ENCODE data around the gene CELSR1.
"Not testable (repeated sequence)": the region's sequence is repeated elsewhere in the genome, so short reads cannot be mapped to it uniquely, and the experiment has no call there.

The CELSR1 gene

GRCh38 chr22:46471901-46472721, 65.3 kb downstream of the CELSR1 start:
- peak in 17 of 42 donors; percentile 10 to 63 (median 30) for DNase-seq
- intact Hi-C loops (cut with DNase I), result no loop called here

GRCh38 chr22:46471330-46471729, 66.1 kb downstream of the CELSR1 start:
- intact Hi-C loops (cut with DNase I), result not testable (repeated sequence)

GRCh38 chr22:46469711-46470110, 67.7 kb downstream of the CELSR1 start:
- DNase-seq, result no peak
- intact Hi-C loops (cut with DNase I), result no loop called here

More at GRCh38 chr22:46471330-46471729, 66.1 kb downstream of the CELSR1 start:
- not testable (repeated sequence) for DNase-seq

DNA sequence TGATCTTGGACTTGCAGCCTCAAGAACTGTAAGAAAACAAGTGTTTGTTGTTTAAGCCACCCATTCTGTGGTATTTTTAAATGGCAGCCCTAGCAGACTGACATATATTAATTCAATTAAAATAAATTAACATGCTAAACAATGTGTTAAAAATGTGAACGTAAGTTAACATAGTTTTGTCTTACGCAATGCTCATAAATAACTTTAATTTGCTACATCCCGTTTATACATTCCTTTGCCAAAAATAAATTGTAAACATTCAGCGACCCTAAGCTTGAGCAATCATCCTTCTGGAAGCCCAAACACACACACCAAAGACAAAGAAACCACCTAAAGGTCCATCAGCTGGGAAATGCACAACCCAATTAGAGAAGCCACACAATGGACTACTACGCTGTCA, 70.4 kb downstream of the CELSR1 start:
- intact Hi-C loops (cut with DNase I), result no loop called here
- no peak for DNase-seq

DNA sequence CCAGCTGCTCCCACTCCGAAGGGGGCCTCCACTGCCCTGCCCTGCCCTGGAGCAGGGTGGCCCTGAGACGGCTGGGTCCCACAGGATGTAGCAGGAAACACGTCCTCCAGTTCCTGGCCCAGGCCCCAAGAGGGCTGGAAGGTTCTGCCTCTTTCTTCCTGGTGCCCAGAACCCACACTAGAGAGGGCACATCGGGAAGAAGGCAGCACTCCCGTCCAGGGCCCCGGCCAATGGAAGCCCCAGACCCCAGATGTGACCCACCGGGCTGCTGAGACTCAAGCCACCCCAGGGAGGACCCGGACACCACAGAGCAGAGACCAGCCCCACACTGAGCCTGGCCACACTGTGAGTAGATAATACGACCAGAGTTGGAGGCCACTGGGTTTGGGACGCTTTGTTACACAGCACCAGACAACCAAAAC, 71.2 kb downstream of the CELSR1 start:
- DNase-seq, result no peak
- intact Hi-C loops (cut with DNase I), result no loop called here

GRCh38 chr22:46465793-46466192, 71.6 kb downstream of the CELSR1 start:
- intact Hi-C loops (cut with DNase I), result no loop called here
- no peak for DNase-seq

GRCh38 chr22:46465345-46465720, 72.1 kb downstream of the CELSR1 start:
- no peak for DNase-seq
- intact Hi-C loops (cut with DNase I), result no loop called here

DNA sequence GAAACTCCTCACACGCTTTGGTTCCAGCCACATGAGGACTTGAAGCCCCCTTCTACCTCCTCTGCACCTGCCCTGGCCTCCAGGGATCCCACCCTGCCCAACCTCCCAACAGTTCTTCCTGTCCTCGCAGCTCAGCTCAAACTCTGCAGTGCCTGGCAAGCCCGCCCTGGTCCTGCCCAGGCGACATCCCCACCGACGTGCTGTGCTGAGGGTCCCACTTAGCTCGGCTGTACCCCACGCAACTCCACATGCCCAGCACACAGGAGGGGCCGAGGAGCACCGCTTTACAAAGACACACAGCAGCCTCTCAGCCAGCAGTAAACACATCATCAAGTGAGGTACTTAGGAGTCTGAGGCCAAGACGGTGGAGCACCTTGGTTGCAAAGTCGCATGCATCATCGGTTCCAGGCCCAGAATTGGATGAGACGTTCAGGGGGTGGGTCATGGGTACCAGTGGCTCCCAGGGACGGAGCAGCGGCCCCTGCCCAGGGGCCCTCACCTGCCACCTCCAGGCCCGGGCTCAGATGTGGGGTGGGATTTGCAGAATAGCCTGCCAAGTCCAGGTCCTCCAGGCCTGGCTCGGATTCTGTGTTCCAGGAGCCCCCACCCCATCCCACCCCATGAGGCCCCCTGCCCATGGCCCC, 72.6 kb downstream of the CELSR1 start:
- DNase-seq, result no peak

GRCh38 chr22:46464296-46464695, 73.1 kb downstream of the CELSR1 start:
- intact Hi-C loops (cut with DNase I), result no loop called here

More for the DNA sequence above, 72.6 kb downstream of the CELSR1 start:
- intact Hi-C loops (cut with DNase I), result no loop called here

GRCh38 chr22:46463435-46464227, 73.8 kb downstream of the CELSR1 start:
- DNase-seq, result no peak
- intact Hi-C loops (cut with DNase I), result no loop called here

More at GRCh38 chr22:46464296-46464695, 73.1 kb downstream of the CELSR1 start:
- no peak for DNase-seq

GRCh38 chr22:46462726-46463371, 74.6 kb downstream of the CELSR1 start:
- intact Hi-C loops (cut with DNase I), result no loop called here
- DNase-seq, result peak in 20 of 42 donors; percentile 13 to 78 (median 41)

DNA sequence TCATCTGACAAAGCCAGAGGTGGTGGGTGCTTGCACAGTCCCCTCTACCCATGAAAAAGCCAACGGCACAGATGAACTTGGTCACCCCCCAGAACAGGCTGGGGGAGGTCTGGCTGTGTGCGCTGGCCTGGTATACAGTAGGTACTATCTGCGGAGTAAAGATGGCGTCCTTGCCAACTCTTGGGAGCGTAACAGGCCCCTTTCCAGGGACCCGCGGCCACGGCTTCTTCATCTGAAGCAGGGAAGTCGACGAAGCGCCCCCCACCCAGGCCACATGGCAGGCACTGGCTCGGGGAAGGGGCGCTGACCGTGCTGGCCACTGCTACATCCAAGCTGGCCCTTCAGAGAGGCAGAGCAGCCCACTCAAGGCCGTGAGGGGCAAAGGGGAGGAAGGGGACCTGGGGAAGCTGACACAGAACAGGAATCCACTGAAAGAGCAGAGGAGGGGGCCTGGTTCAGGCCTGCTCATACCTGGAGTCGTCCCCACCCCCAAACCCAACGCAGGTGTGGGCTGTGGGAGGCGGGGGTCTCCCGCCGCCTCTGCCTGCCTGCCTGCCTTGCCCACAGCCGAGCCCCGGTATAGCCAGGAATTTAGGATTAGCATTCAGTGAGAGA, 75.7 kb downstream of the CELSR1 start:
- intact Hi-C loops (cut with DNase I), result no loop called here
- DNase-seq, result no peak

DNA sequence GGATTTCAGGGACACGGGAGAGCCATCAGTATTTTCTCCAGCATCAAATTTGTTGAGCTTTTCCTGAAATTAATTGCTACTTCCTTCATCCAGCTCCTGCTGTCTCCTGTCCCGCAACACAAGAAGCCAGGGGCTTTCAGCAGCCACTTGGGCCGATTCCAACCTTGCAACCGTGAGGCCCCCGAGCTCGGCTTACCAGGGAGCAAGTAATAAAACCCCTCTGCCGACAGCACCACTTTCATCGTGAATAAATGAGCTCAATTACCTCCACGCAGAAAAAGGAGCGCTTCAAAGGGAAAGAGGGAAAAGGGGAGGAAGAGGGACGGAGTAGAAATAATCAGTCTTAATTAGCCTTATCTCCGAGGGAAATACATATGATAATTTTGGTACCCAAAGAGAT, 76.6 kb downstream of the CELSR1 start:
- DNase-seq, result no peak
- intact Hi-C loops (cut with DNase I), result no loop called here

DNA sequence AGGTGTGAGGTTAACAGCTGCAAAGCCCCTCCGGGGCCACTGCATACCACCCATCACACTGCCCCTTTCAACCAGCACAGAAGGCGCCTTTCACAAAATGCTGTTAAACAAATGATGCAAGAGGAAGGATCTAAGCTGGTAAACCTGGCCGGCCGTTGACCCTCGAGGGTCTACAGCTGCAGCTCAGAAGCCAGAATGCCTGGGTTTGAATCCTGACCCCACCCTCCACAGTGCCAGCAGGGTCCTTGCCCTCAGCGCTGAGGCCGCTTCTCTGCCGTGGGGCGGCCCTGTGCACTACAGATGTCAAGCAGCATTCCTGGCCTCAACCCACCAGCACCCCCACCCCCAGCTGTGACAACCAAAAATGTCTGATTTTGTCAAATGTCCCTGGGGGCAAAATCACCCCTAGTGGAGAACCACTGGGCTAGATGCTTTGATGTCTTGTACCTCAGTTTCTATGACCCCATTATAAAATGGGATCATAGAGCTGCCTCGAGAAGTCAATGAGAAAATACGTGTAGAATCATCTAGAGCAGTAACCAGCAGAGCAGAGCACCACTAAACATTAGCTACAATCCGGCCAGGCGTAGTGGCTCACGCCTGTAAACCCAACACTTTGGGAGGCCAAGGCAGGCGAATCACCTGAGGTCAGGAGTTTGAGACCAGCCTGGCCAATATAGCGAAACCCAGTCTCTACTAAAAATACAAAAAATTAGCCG, 77.9 kb downstream of the CELSR1 start:
- intact Hi-C loops (cut with DNase I), result no loop called here
- DNase-seq, result no peak

- intact Hi-C loops (cut with DNase I), result no loop called here
- no peak for DNase-seq
Measured at GRCh38 chr22:46458525-46458924, 78.9 kb downstream of the CELSR1 start.

GRCh38 chr22:46457502-46458488, 79.6 kb downstream of the CELSR1 start:
- intact Hi-C loops (cut with DNase I), result no loop called here
- no peak for DNase-seq

GRCh38 chr22:46456818-46457163, 80.6 kb downstream of the CELSR1 start:
- intact Hi-C loops (cut with DNase I), result no loop called here
- DNase-seq, result no peak

Measured in head of caudate nucleus (tissue), 42 donors.